CD14-positive monocyte (primary cell): ENCODE data around the gene CASP9. TPM values are rescaled to one million over a fixed set of nuclear protein-coding genes. Genes with fewer than 3 reads are reported as not detected.

Experiments used
- DNase-seq, 3 donors: peaks; one replicate each; pipeline ENCODE4 v3.0.0-alpha.2; 2011 to 2022
- H2AFZ ChIP-seq: 2 replicates; pipeline ENCODE4 v1.6.0; 2012; ENCODE audit warnings: mild to moderate bottlenecking, low read depth, low read length, inconsistent platforms; ENCODE audit not compliant: insufficient read depth, poor library complexity, severe bottlenecking
- H3K27ac ChIP-seq, 2 donors: 1 replicate in 1 of 2; 2 replicates in 1 of 2; pipeline ENCODE4 v1.5.1; 2012 to 2013; ENCODE audit warnings: low read length in 2 of 2, control low read depth in 1 of 2, inconsistent platforms in 1 of 2, low read depth in 1 of 2, mild to moderate bottlenecking in 1 of 2
- H3K27me3 ChIP-seq, 2 donors: one replicate each; pipeline versions ENCODE4 v1.6.0 to v1.6.1; 2011 to 2013; ENCODE audit warnings: low read length in 2 of 2; ENCODE audit not compliant: control insufficient read depth in 2 of 2, insufficient read depth in 2 of 2
- H3K36me3 ChIP-seq, 2 donors: replicated peaks in 1 of 2; 1 replicate in 1 of 2; 2 replicates in 1 of 2; pipeline versions ENCODE4 v1.5.1 to v1.6.1; 2012 to 2013; ENCODE audit warnings: low read length in 2 of 2, control low read depth in 1 of 2, inconsistent platforms in 1 of 2, mild to moderate bottlenecking in 1 of 2; ENCODE audit not compliant: insufficient read depth in 2 of 2, control insufficient read depth in 1 of 2
- H3K4me1 ChIP-seq, 2 donors: 1 replicate in 1 of 2; 2 replicates in 1 of 2; pipeline versions ENCODE4 v1.5.1 to v1.6.1; 2012 to 2013; ENCODE audit warnings: low read length in 2 of 2, control low read depth in 1 of 2, inconsistent platforms in 1 of 2, mild to moderate bottlenecking in 1 of 2, moderate library complexity in 1 of 2; ENCODE audit not compliant: insufficient read depth in 2 of 2, control insufficient read depth in 1 of 2
- H3K4me2 ChIP-seq: replicated peaks from 2 replicates; pipeline ENCODE3; 2012; ENCODE audit warnings: low read length, moderate library complexity, mild to moderate bottlenecking; ENCODE audit not compliant: poor library complexity, severe bottlenecking; ENCODE audit errors: extremely low read depth
- H3K4me3 ChIP-seq, 3 experiments: fragments of 200-600 bp in 1 of 3; sonication (generic) in 1 of 3; replicated peaks in 1 of 3; 1 replicate in 2 of 3; 2 replicates in 1 of 3; pipeline ENCODE4 v1.5.1; 2011 to 2013; ENCODE audit warnings: low read length in 3 of 3, mild to moderate bottlenecking in 3 of 3, control low read depth in 2 of 3, low read depth in 2 of 3, inconsistent platforms in 1 of 3, moderate library complexity in 1 of 3
- H3K79me2 ChIP-seq: 2 replicates; pipeline ENCODE4 v1.6.0; 2012; ENCODE audit warnings: mild to moderate bottlenecking, control low read depth, inconsistent platforms, low read length, moderate library complexity; ENCODE audit not compliant: insufficient read depth
- H3K9ac ChIP-seq: 2 replicates; pipeline ENCODE4 v1.6.0; 2017; ENCODE audit warnings: low read length, mild to moderate bottlenecking; ENCODE audit not compliant: insufficient read depth, poor library complexity, severe bottlenecking
- H3K9me3 ChIP-seq, 2 donors: replicated peaks in 1 of 2; 1 replicate in 1 of 2; 2 replicates in 1 of 2; pipeline versions ENCODE4 v1.5.1 to v1.6.1; 2012 to 2013; ENCODE audit warnings: low read length in 2 of 2, control low read depth in 1 of 2; ENCODE audit not compliant: control insufficient read depth in 1 of 2, insufficient read depth in 1 of 2
- H4K20me1 ChIP-seq: 2 replicates; pipeline ENCODE4 v1.6.0; 2012; ENCODE audit warnings: mild to moderate bottlenecking, low read length, control low read depth, moderate library complexity; ENCODE audit not compliant: insufficient read depth
- H3K27ac Mint-ChIP-seq, 7 donors: one replicate each; pipeline ENCODE4 v1.8.0; 2020; ENCODE audit warnings: mild to moderate bottlenecking in 7 of 7, mixed read lengths in 7 of 7, moderate library complexity in 6 of 7, inconsistent platforms in 2 of 7
- H3K27me3 Mint-ChIP-seq, 3 donors: one replicate each; pipeline ENCODE4 v1.8.0; 2021 to 2022; ENCODE audit warnings: low read depth in 3 of 3, mild to moderate bottlenecking in 3 of 3, mixed read lengths in 3 of 3, moderate library complexity in 3 of 3, inconsistent platforms in 1 of 3
- H3K36me3 Mint-ChIP-seq, 2 donors: one replicate each; pipeline ENCODE4 v1.8.0; 2020; ENCODE audit warnings: mixed read lengths in 2 of 2, inconsistent platforms in 1 of 2, mild to moderate bottlenecking in 1 of 2
- H3K4me1 Mint-ChIP-seq: one replicate; pipeline ENCODE4 v1.8.0; 2020; ENCODE audit warnings: mild to moderate bottlenecking, mixed read lengths
- H3K4me3 Mint-ChIP-seq, 2 donors: one replicate each; pipeline ENCODE4 v1.8.0; 2020; ENCODE audit warnings: mild to moderate bottlenecking in 2 of 2, mixed read lengths in 2 of 2, moderate library complexity in 1 of 2
- H3K9me3 Mint-ChIP-seq, 7 donors: one replicate each; pipeline ENCODE4 v1.8.0; 2020 to 2022; ENCODE audit warnings: mixed read lengths in 7 of 7, mild to moderate bottlenecking in 6 of 7, moderate library complexity in 6 of 7, inconsistent platforms in 2 of 7
- CTCF ChIP-seq: fragments of 200-600 bp; IDR thresholded peaks from one replicate; pipeline ENCODE4 v1.8.0; 2022; ENCODE audit warnings: antibody characterized with exemption, mild to moderate bottlenecking
- WGBS: methylation state at CpG from one replicate; pipeline ENCODE4 v1.1.5; 2013; ENCODE audit warnings: missing lambda C conversion rate; ENCODE audit not compliant: insufficient coverage; 5-methylcytosine and 5-hydroxymethylcytosine counted together
- intact Hi-C, 2 donors: fragments of 100-400 bp; cut with micrococcal nuclease; formaldehyde crosslinking; loops; one replicate each; pipeline versions ENCODE4 v1.15.0 to v1.15.1; 2023
- polyA plus RNA-seq, 3 donors: library from polyadenylated mRNA; depleted of rRNA in 1 of 3; unstranded in 2 of 3; stranded (reverse) in 1 of 3; fragments of 300-500 nt in 2 of 3; fragments of >200 nt in 1 of 3; fragmentation: Illumina TruSeq in 2 of 3; gene quantifications; 1 replicate in 2 of 3; 2 replicates in 1 of 3; pipeline ENCODE4 v1.2.3, GENCODE V29; 2012 to 2021

CASP9 gene
- polyA plus RNA-seq, 3 donors, result 15.1 to 21.5 (median 21.0) TPM

- intact Hi-C loops, result no loop called here
- H3K9me3 ChIP-seq, result no peaks in the 10 kb centered on the region
- Mint-ChIP-seq H3K4me3 (no peak overlapping the region), H3K36me3 (peaks cover 73 to 83% of the 10 kb centered on the region in 2 donors), H3K9me3 (no peaks in the 10 kb centered on the region), H3K27ac (no peak overlapping the region), H3K4me1 (no peaks in the 10 kb centered on the region), H3K27me3 (peaks cover 0 to 3% (median 2%) of the 10 kb centered on the region in 3 donors)
- no peak overlapping the region for H3K9ac ChIP-seq
- H3K4me2 ChIP-seq, result no peak overlapping the region
- H3K36me3 ChIP-seq, result peaks cover 76 to 96% of the 10 kb centered on the region in 2 donors
- no CpG with 5 or more reads among the region's 2 CpGs for WGBS
- TF ChIP-seq CTCF, result no peak
- H2AFZ ChIP-seq, result no peak overlapping the region
- DNase-seq, result no peak
- H3K4me1 ChIP-seq, result no peaks in the 10 kb centered on the region
- no peak overlapping the region for H3K27ac ChIP-seq
- no peaks in the 10 kb centered on the region for H3K79me2 ChIP-seq
- H4K20me1 ChIP-seq, result no peaks in the 10 kb centered on the region
- H3K27me3 ChIP-seq, result no peaks in the 10 kb centered on the region
- no peak overlapping the region for H3K4me3 ChIP-seq
Observed at GRCh38 chr1:15546641-15547040, 22.6 kb upstream of the CASP9 start.

- no peak overlapping the region for H2AFZ ChIP-seq
- WGBS, result 100% methylated on average over 5 of the region's 12 CpGs
- peak overlapping the region in 1 of 7 donors; percentile 21 for H3K27ac Mint-ChIP-seq
Observed at GRCh38 chr1:15543589-15544568, 19.9 kb upstream of the CASP9 start.

More at GRCh38 chr1:15543589-15544568, 19.9 kb upstream of the CASP9 start:
- intact Hi-C loops, result no loop called here
- peaks cover 67 to 85% of the 10 kb centered on the region in 2 donors for H3K36me3 Mint-ChIP-seq
- Histone ChIP-seq H3K27ac (no peak overlapping the region), H3K4me1 (no peaks in the 10 kb centered on the region), H3K4me3 (no peak overlapping the region), H3K79me2 (no peaks in the 10 kb centered on the region), H3K9ac (no peak overlapping the region), H4K20me1 (no peaks in the 10 kb centered on the region), H3K27me3 (no peaks in the 10 kb centered on the region), H3K36me3 (peaks cover 84 to 93% of the 10 kb centered on the region in 2 donors), H3K4me2 (no peak overlapping the region), H3K9me3 (no peaks in the 10 kb centered on the region)
- TF ChIP-seq CTCF, result no peak
- peaks cover 0 to 3% (median 2%) of the 10 kb centered on the region in 3 donors for H3K27me3 Mint-ChIP-seq
- no peaks in the 10 kb centered on the region for H3K4me1 Mint-ChIP-seq
- H3K9me3 Mint-ChIP-seq, result no peaks in the 10 kb centered on the region
- H3K4me3 Mint-ChIP-seq, result no peak overlapping the region
- DNase-seq, result no peak
